Adrenal gland (tissue), 5 donors: ENCODE results near the gene TEKT3.

Experiments used
- POLR2A ChIP-seq, 2 donors: fragments of 450-650 bp; IDR thresholded peaks; one replicate each; pipeline ENCODE4 v1.6.1; 2017; ENCODE audit warnings: antibody characterized with exemption in 2 of 2, mild to moderate bottlenecking in 2 of 2, moderate library complexity in 1 of 2
- TF ChIP-seq, protein P1 (sequence below), 6 experiments: fragments of 450-650 bp in 4 of 6; fragments of 200-600 bp in 2 of 6; sonication (generic) in 1 of 6; IDR thresholded peaks; 1 replicate in 5 of 6; 2 replicates in 1 of 6; pipeline versions ENCODE4 v1.5.1 to v1.8.0; 2016 to 2021; ENCODE audit warnings: antibody characterized with exemption in 6 of 6, mild to moderate bottlenecking in 2 of 6, moderate library complexity in 1 of 6
- donor health status: DM: no; HTN: no; CAD: no.

DNA sequence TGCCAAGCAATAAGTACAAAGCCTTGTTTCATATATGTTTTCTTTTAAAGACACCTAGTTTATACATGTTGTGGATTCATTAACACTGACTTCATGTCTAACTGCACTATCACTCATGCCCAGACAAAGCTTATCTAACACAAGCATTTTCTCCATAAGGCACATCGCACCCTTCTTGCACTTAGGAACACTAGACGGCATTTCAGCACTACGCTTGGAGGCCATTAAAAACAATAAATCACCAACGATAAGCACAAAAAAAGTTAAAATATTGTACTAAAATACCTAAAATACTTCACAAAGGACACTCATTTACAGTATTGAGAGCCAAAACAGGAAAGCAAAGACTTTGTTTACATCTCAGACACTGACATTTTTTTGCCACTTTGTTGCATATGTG lies 39.0 kb upstream of the TEKT3 start:
- no peak for TF ChIP-seq POLR2A (IDR thresholded peaks at IDR 0.05)
- TF ChIP-seq, protein P1, sequence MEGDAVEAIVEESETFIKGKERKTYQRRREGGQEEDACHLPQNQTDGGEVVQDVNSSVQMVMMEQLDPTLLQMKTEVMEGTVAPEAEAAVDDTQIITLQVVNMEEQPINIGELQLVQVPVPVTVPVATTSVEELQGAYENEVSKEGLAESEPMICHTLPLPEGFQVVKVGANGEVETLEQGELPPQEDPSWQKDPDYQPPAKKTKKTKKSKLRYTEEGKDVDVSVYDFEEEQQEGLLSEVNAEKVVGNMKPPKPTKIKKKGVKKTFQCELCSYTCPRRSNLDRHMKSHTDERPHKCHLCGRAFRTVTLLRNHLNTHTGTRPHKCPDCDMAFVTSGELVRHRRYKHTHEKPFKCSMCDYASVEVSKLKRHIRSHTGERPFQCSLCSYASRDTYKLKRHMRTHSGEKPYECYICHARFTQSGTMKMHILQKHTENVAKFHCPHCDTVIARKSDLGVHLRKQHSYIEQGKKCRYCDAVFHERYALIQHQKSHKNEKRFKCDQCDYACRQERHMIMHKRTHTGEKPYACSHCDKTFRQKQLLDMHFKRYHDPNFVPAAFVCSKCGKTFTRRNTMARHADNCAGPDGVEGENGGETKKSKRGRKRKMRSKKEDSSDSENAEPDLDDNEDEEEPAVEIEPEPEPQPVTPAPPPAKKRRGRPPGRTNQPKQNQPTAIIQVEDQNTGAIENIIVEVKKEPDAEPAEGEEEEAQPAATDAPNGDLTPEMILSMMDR (IDR thresholded peaks at IDR 0.05), result no peak
